ENCODE results near the gene VSX1. TPM values are rescaled to one million over a fixed set of nuclear protein-coding genes. Genes with fewer than 3 reads are reported as not detected.

VSX1 gene
- total RNA-seq, 2 donors from 2014 or later, result not detected

Other genes with a start within 250 kb of the VSX1 start
- 10 to 100 TPM; 38.2 to 41.7 TPM for gene CST7, start 132.9 kb downstream of the VSX1 start, total RNA-seq
- gene APMAP, start 89.4 kb downstream of the VSX1 start, total RNA-seq, result 10 to 100 TPM; 30.7 to 49.4 TPM
- 10 to 100 TPM in 1 of 2 donors, 1 to 10 TPM in 1; 8.4 to 23.3 TPM for gene ACSS1, start 24.0 kb downstream of the VSX1 start, total RNA-seq
- 10 to 100 TPM; 40.0 to 46.2 TPM for gene ENTPD6, start 113.6 kb upstream of the VSX1 start, total RNA-seq
- gene PYGB, start 165.9 kb upstream of the VSX1 start, total RNA-seq, result 10 to 100 TPM; 15.4 to 27.0 TPM